GM18873 (cell line): ENCODE results near the gene ST6GALNAC3.
"Not testable (repeated sequence)": the region's sequence is repeated elsewhere in the genome, so short reads cannot be mapped to it uniquely, and the experiment has no call there.

Source experiments
- ATAC-seq: cut with Tn5 transposase; IDR thresholded peaks from one replicate; pipeline ENCODE4 v1.9.1; 2021; ENCODE audit warnings: mild to moderate bottlenecking, moderate library complexity, moderate number of reproducible peaks; ENCODE audit not compliant: unreplicated experiment, low FRiP score

ST6GALNAC3 gene

GRCh38 chr1:76313304-76313703 lies 238.8 kb downstream of the ST6GALNAC3 start:
- no peak for ATAC-seq

GRCh38 chr1:76314730-76315129 lies 240.2 kb downstream of the ST6GALNAC3 start:
- ATAC-seq = no peak

GRCh38 chr1:76317299-76317900 lies 242.9 kb downstream of the ST6GALNAC3 start:
- ATAC-seq = no peak

- peak; percentile 67 for ATAC-seq
These were observed 256.6 kb downstream of the ST6GALNAC3 start for GRCh38 chr1:76330991-76331603.

GRCh38 chr1:76335882-76336281 lies 261.3 kb downstream of the ST6GALNAC3 start:
- ATAC-seq = no peak

- no peak for ATAC-seq
These were observed 262.4 kb downstream of the ST6GALNAC3 start for GRCh38 chr1:76336931-76337371.

- ATAC-seq = no peak
These were observed 263.1 kb downstream of the ST6GALNAC3 start for GRCh38 chr1:76337542-76338219.

- no peak for ATAC-seq
These were observed 265.5 kb downstream of the ST6GALNAC3 start for GRCh38 chr1:76340056-76340455.

GRCh38 chr1:76341816-76342215 lies 267.3 kb downstream of the ST6GALNAC3 start:
- ATAC-seq = not testable (repeated sequence)

- no peak for ATAC-seq
These were observed 268.8 kb downstream of the ST6GALNAC3 start for GRCh38 chr1:76343356-76343755.

GRCh38 chr1:76351655-76352054 lies 277.1 kb downstream of the ST6GALNAC3 start:
- no peak for ATAC-seq

GRCh38 chr1:76352741-76353435 lies 278.3 kb downstream of the ST6GALNAC3 start:
- ATAC-seq = no peak

- no peak for ATAC-seq
These were observed 279.7 kb downstream of the ST6GALNAC3 start for GRCh38 chr1:76354236-76354635.

- ATAC-seq = no peak
These were observed 292.2 kb downstream of the ST6GALNAC3 start for GRCh38 chr1:76366726-76367125.

- no peak for ATAC-seq
These were observed 297.4 kb downstream of the ST6GALNAC3 start for GRCh38 chr1:76371941-76372340.

GRCh38 chr1:76374086-76374485 lies 299.5 kb downstream of the ST6GALNAC3 start:
- ATAC-seq = no peak

- no peak for ATAC-seq
These were observed 302.7 kb downstream of the ST6GALNAC3 start for GRCh38 chr1:76377247-76377646.

- ATAC-seq = no peak
These were observed 305.0 kb downstream of the ST6GALNAC3 start for GRCh38 chr1:76379506-76379905.

GRCh38 chr1:76381450-76382097 lies 307.0 kb downstream of the ST6GALNAC3 start:
- ATAC-seq = no peak

GRCh38 chr1:76388261-76388660 lies 313.7 kb downstream of the ST6GALNAC3 start:
- ATAC-seq = no peak

- ATAC-seq = no peak
These were observed 315.9 kb downstream of the ST6GALNAC3 start for GRCh38 chr1:76390456-76390855.
